H9 (cell line): ENCODE measurements around the gene TMTC1. TPM values are rescaled to one million over a fixed set of nuclear protein-coding genes. Genes with fewer than 3 reads are reported as not detected.

Experiments used
- DNase-seq: peaks from one replicate; pipeline ENCODE4 v3.0.0-alpha.2; 2017
- H2AFZ ChIP-seq: one replicate; pipeline ENCODE4 v1.6.1; 2013; ENCODE audit warnings: mild to moderate bottlenecking, low read length, control low read depth, moderate library complexity
- H2AK5ac ChIP-seq: 2 replicates; pipeline ENCODE4 v1.6.1; 2013; ENCODE audit warnings: low read length, control low read depth, mixed read lengths; ENCODE audit not compliant: insufficient read length
- H2BK120ac ChIP-seq: one replicate; pipeline ENCODE4 v1.6.1; 2013; ENCODE audit warnings: low read depth, mild to moderate bottlenecking, low read length, control low read depth, inconsistent platforms; ENCODE audit not compliant: poor library complexity, severe bottlenecking
- H2BK12ac ChIP-seq: 2 replicates; pipeline ENCODE4 v1.6.1; 2013; ENCODE audit warnings: low read length, control low read depth, mixed read lengths, low read depth; ENCODE audit not compliant: insufficient read length
- H2BK15ac ChIP-seq: 2 replicates; pipeline ENCODE4 v1.6.1; 2013; ENCODE audit warnings: low read depth, low read length, control low read depth
- H2BK20ac ChIP-seq: one replicate; pipeline ENCODE4 v1.6.1; 2013; ENCODE audit warnings: low read depth, mild to moderate bottlenecking, low read length, control low read depth, inconsistent platforms; ENCODE audit not compliant: poor library complexity, severe bottlenecking
- H2BK5ac ChIP-seq: 2 replicates; pipeline ENCODE4 v1.6.1; 2013; ENCODE audit warnings: low read length, control low read depth, mixed read lengths; ENCODE audit not compliant: insufficient read length
- H3K14ac ChIP-seq: 2 replicates; pipeline ENCODE4 v1.6.1; 2013; ENCODE audit warnings: low read length, control low read depth; ENCODE audit not compliant: insufficient read depth
- H3K18ac ChIP-seq: 2 replicates; pipeline ENCODE4 v1.6.1; 2013; ENCODE audit warnings: low read depth, mild to moderate bottlenecking, mixed read lengths, low read length, control low read depth; ENCODE audit not compliant: insufficient read length
- H3K23ac ChIP-seq: 2 replicates; pipeline ENCODE4 v1.6.1; 2013; ENCODE audit warnings: low read length, control low read depth, mixed read lengths, low read depth; ENCODE audit not compliant: insufficient read length
- H3K23me2 ChIP-seq: 2 replicates; pipeline ENCODE4 v1.6.1; 2013; ENCODE audit warnings: low read depth, mild to moderate bottlenecking, mixed read lengths, low read length, control low read depth; ENCODE audit not compliant: insufficient read length, poor library complexity, severe bottlenecking
- H3K27ac ChIP-seq: 2 replicates; pipeline ENCODE4 v1.5.1; 2013; ENCODE audit warnings: low read length, control low read depth, mixed read lengths, low read depth; ENCODE audit not compliant: insufficient read length
- H3K27me3 ChIP-seq: 2 replicates; pipeline ENCODE4 v1.6.1; 2013; ENCODE audit warnings: low read length, control low read depth, inconsistent platforms; ENCODE audit not compliant: insufficient read depth
- H3K4ac ChIP-seq: 2 replicates; pipeline ENCODE4 v1.6.1; 2013; ENCODE audit warnings: low read depth, mild to moderate bottlenecking, control low read depth, inconsistent platforms, low read length, moderate library complexity
- H3K4me1 ChIP-seq: 2 replicates; pipeline ENCODE4 v1.6.1; 2013; ENCODE audit warnings: low read length, control low read depth, inconsistent platforms; ENCODE audit not compliant: insufficient read depth
- H3K4me2 ChIP-seq: 2 replicates; pipeline ENCODE4 v1.6.1; 2013; ENCODE audit warnings: low read length, control low read depth, mixed read lengths; ENCODE audit not compliant: insufficient read length, insufficient read depth
- H3K56ac ChIP-seq: 2 replicates; pipeline ENCODE4 v1.6.1; 2013; ENCODE audit warnings: low read depth, mild to moderate bottlenecking, mixed read lengths, low read length, control low read depth; ENCODE audit not compliant: insufficient read length
- H3K79me1 ChIP-seq: 2 replicates; pipeline ENCODE4 v1.6.1; 2013; ENCODE audit warnings: low read depth, mild to moderate bottlenecking, moderate library complexity, low read length, control low read depth, inconsistent platforms; ENCODE audit not compliant: insufficient read depth, poor library complexity, severe bottlenecking
- H3K79me2 ChIP-seq: 2 replicates; pipeline ENCODE4 v1.6.1; 2013; ENCODE audit warnings: low read length, control low read depth, inconsistent platforms; ENCODE audit not compliant: insufficient read depth
- H3K9ac ChIP-seq: 2 replicates; pipeline ENCODE4 v1.6.1; 2013; ENCODE audit warnings: low read length, control low read depth, mixed read lengths; ENCODE audit not compliant: insufficient read length; ENCODE audit errors: extremely low read depth
- H3K9me3 ChIP-seq: one replicate; pipeline ENCODE4 v1.6.1; 2013; ENCODE audit warnings: low read depth, low read length, inconsistent platforms; ENCODE audit not compliant: control insufficient read depth
- H3T11ph ChIP-seq: one replicate; pipeline ENCODE4 v1.6.1; 2013; ENCODE audit warnings: mild to moderate bottlenecking, low read length, control low read depth, inconsistent platforms
- H4K20me1 ChIP-seq: one replicate; pipeline ENCODE4 v1.6.1; 2013; ENCODE audit not compliant: control insufficient read depth, insufficient read length, insufficient read depth
- H4K5ac ChIP-seq: 2 replicates; pipeline ENCODE4 v1.6.1; 2013; ENCODE audit warnings: low read depth, mild to moderate bottlenecking, mixed read lengths, low read length, control low read depth; ENCODE audit not compliant: insufficient read length
- H4K8ac ChIP-seq: replicated peaks from 2 replicates; pipeline ENCODE4 v1.6.1; 2013; ENCODE audit warnings: low read length, control low read depth, mixed read lengths, low read depth; ENCODE audit not compliant: insufficient read length
- H4K91ac ChIP-seq: 2 replicates; pipeline ENCODE4 v1.6.1; 2013; ENCODE audit warnings: low read depth, mild to moderate bottlenecking, moderate library complexity, mixed read lengths, low read length, control low read depth; ENCODE audit not compliant: insufficient read length
- H3K27ac Mint-ChIP-seq, 3 experiments: 2 replicates in 2 of 3; 3 replicates in 1 of 3; pipeline ENCODE4 v1.8.0; 2020 to 2021; ENCODE audit warnings: mixed read lengths in 3 of 3, mild to moderate bottlenecking in 1 of 3, moderate library complexity in 1 of 3
- H3K27me3 Mint-ChIP-seq: 2 replicates; pipeline ENCODE4 v1.8.0; 2021; ENCODE audit warnings: low read depth, mild to moderate bottlenecking, moderate library complexity, mixed read lengths
- H3K36me3 Mint-ChIP-seq, 3 experiments: 2 replicates in 2 of 3; 3 replicates in 1 of 3; pipeline ENCODE4 v1.8.0; 2020 to 2021; ENCODE audit warnings: low read depth in 3 of 3, mixed read lengths in 3 of 3; ENCODE audit not compliant: insufficient read depth in 1 of 3
- H3K4me1 Mint-ChIP-seq, 2 experiments: 2 replicates each; pipeline ENCODE4 v1.8.0; 2020; ENCODE audit warnings: mixed read lengths in 2 of 2
- H3K4me3 Mint-ChIP-seq, 2 experiments: 2 replicates in 1 of 2; 3 replicates in 1 of 2; pipeline ENCODE4 v1.8.0; 2020 to 2021; ENCODE audit warnings: mild to moderate bottlenecking in 2 of 2, mixed read lengths in 2 of 2, moderate library complexity in 1 of 2
- H3K9me3 Mint-ChIP-seq, 2 experiments: 2 replicates in 1 of 2; 3 replicates in 1 of 2; pipeline ENCODE4 v1.8.0; 2020; ENCODE audit warnings: mild to moderate bottlenecking in 2 of 2, mixed read lengths in 2 of 2, moderate library complexity in 1 of 2
- WGBS: extraction: QIAGEN DNeasy Blood & Tissue Kit; methylation state at CpG from one replicate; pipeline ENCODE4 v1.1.7; 2013; ENCODE audit warnings: missing lambda C conversion rate, low lambda C conversion rate, mixed read lengths; ENCODE audit not compliant: insufficient read length; ENCODE audit errors: extremely low coverage; 5-methylcytosine and 5-hydroxymethylcytosine counted together
- total RNA-seq: library from RNA; stranded (reverse); gene quantifications from 2 replicates; pipeline ENCODE4 v1.2.1, GENCODE V29; 2021
- TF ChIP-seq, protein P1 (sequence below): fragments of 200-600 bp; sonication (generic); conservative IDR thresholded peaks from 3 replicates; pipeline ENCODE4 v1.8.0; 2021; ENCODE audit warnings: antibody characterized with exemption, mild to moderate bottlenecking

TMTC1 gene
- total RNA-seq, 1 experiment from 2014 or later, result 16.1 TPM

DNA sequence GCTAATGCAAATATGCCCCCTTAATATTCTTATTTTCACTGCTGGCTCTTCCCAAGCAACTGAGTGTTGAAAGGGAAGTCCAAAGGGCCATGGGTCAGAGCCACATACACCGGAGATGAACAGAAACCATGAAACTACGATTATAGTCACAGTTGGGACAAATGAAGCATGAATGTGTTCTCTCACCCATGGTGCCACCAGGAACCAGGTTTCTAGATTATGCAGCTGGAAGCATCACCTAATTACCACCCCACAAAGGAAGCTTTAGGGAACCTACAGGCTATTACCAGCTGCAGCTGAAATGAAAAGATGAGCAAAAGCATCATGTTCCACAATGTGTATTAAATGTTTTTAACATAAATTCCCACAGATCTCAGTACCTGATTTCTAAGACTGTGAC, 15.4 kb downstream of the TMTC1 start:
- H2BK120ac ChIP-seq, result no peak overlapping the region
- H3K14ac ChIP-seq, result no peak overlapping the region
- no peaks in the 10 kb centered on the region for H3K27me3 ChIP-seq
- H3K4ac ChIP-seq, result no peak overlapping the region
- no peak overlapping the region for H3K27ac ChIP-seq
- H3T11ph ChIP-seq, result no peak overlapping the region
- H2BK20ac ChIP-seq, result no peak overlapping the region
- H3K23ac ChIP-seq, result no peak overlapping the region
- H2BK5ac ChIP-seq, result no peak overlapping the region
- H3K4me1 Mint-ChIP-seq, result peaks cover 12 to 14% of the 10 kb centered on the region in 2 experiments
- H4K91ac ChIP-seq, result no peak overlapping the region
- H2BK15ac ChIP-seq, result no peak overlapping the region
- H3K27me3 Mint-ChIP-seq, result no peaks in the 10 kb centered on the region
- no peak overlapping the region for H4K5ac ChIP-seq
- H3K36me3 Mint-ChIP-seq, result peaks cover 3 to 9% (median 6%) of the 10 kb centered on the region in 3 experiments; a peak in 4 of 7 replicates
- no peak for DNase-seq
- H3K79me1 ChIP-seq, result peaks cover 5% of the 10 kb centered on the region
- no peaks in the 10 kb centered on the region for H4K20me1 ChIP-seq
- no peak overlapping the region for H3K27ac Mint-ChIP-seq
- no peaks in the 10 kb centered on the region for H3K9me3 Mint-ChIP-seq
- H2AFZ ChIP-seq, result no peak overlapping the region
- H3K4me1 ChIP-seq, result peaks cover 3% of the 10 kb centered on the region; the same call in 1 of the 2 replicates
- H4K8ac ChIP-seq, result no peak overlapping the region
- H3K9me3 ChIP-seq, result no peaks in the 10 kb centered on the region
- no peak overlapping the region for H2BK12ac ChIP-seq
- TF ChIP-seq, protein P1, sequence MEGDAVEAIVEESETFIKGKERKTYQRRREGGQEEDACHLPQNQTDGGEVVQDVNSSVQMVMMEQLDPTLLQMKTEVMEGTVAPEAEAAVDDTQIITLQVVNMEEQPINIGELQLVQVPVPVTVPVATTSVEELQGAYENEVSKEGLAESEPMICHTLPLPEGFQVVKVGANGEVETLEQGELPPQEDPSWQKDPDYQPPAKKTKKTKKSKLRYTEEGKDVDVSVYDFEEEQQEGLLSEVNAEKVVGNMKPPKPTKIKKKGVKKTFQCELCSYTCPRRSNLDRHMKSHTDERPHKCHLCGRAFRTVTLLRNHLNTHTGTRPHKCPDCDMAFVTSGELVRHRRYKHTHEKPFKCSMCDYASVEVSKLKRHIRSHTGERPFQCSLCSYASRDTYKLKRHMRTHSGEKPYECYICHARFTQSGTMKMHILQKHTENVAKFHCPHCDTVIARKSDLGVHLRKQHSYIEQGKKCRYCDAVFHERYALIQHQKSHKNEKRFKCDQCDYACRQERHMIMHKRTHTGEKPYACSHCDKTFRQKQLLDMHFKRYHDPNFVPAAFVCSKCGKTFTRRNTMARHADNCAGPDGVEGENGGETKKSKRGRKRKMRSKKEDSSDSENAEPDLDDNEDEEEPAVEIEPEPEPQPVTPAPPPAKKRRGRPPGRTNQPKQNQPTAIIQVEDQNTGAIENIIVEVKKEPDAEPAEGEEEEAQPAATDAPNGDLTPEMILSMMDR, result no peak
- no peak overlapping the region for H3K4me3 Mint-ChIP-seq
- H3K9ac ChIP-seq, result no peak overlapping the region
- H3K79me2 ChIP-seq, result no peaks in the 10 kb centered on the region
- no peak overlapping the region for H3K56ac ChIP-seq
- H3K18ac ChIP-seq, result no peak overlapping the region
- WGBS, result no CpG with 5 or more reads among the region's 2 CpGs
- no peak overlapping the region for H2AK5ac ChIP-seq
- H3K23me2 ChIP-seq, result no peaks in the 10 kb centered on the region
- no peak overlapping the region for H3K4me2 ChIP-seq
